Right kidney (tissue), 1 donor: ENCODE results near the gene ZFP3.
"Not testable (repeated sequence)": the region's sequence is repeated elsewhere in the genome, so short reads cannot be mapped to it uniquely, and the experiment has no call there.

Source experiments
- DNase-seq: peaks from one replicate; pipeline ENCODE4 v3.0.0-alpha.2; 2016

The ZFP3 gene

GRCh38 chr17:5077275-5077674, 992 bp upstream of the ZFP3 start:
- not testable (repeated sequence) for DNase-seq

DNA sequence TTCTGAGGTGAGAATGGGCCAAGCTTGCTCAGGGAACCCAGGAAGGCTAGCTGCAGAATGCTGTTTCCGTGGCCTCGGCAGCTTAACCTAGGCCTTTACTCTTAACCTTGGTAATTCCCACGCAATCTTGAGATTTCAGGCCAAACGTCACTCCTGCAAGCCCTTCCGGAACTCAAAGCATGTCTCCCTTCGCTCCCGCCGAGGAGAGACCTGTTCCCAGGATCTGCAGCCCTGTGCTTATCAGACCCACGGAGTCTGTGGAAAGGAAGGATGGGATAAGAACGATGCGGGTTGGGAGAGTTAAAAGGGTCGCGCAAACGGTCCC, 524 bp upstream of the ZFP3 start:
- no peak for DNase-seq

- no peak for DNase-seq
Observed at GRCh38 chr17:5080591-5080990, 2.3 kb downstream of the ZFP3 start.

DNA sequence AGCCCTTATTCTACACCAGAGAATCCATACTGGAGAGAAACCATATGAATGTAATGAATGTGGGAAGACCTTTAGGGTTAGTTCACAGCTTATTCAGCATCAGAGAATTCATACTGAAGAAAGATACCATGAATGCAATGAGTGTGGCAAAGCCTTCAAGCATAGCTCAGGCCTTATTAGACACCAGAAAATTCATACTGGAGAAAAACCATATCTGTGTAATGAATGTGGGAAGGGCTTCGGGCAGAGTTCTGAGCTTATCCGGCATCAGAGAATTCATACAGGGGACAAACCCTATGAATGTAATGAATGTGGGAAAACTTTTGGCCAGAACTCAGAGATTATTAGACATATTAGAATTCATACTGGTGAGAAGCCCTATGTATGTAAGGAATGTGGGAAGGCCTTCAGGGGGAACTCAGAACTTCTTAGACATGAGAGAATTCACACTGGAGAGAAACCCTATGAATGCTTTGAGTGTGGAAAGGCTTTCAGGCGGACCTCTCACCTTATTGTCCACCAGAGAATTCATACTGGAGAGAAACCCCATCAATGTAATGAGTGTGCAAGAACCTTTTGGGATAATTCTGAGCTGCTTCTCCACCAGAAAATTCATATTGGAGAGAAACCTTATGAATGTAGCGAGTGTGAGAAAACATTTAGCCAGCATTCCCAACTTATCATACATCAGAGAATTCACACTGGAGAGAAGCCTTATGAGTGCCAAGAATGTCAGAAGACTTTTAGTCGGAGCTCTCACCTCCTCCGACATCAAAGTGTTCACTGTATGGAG, 14.1 kb downstream of the ZFP3 start:
- DNase-seq: no peak

DNA sequence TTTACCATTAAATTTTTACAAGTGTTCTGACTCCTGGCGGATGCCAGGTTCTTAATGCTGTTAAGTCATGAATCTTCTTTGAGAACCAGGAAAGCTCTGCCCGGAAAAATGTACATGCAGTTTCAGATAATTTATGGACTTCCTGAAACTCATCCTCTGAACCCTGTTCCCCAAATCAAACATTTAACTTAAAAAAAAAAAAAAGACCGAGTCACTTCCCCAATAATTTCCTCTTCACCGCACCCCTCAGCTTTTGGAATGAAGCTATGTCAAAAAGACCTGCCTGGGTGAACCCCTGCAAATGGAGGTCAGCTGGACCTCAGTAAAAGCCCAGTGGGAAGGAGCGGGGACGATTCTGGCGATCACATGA, 18.4 kb downstream of the ZFP3 start:
- no peak for DNase-seq

DNA sequence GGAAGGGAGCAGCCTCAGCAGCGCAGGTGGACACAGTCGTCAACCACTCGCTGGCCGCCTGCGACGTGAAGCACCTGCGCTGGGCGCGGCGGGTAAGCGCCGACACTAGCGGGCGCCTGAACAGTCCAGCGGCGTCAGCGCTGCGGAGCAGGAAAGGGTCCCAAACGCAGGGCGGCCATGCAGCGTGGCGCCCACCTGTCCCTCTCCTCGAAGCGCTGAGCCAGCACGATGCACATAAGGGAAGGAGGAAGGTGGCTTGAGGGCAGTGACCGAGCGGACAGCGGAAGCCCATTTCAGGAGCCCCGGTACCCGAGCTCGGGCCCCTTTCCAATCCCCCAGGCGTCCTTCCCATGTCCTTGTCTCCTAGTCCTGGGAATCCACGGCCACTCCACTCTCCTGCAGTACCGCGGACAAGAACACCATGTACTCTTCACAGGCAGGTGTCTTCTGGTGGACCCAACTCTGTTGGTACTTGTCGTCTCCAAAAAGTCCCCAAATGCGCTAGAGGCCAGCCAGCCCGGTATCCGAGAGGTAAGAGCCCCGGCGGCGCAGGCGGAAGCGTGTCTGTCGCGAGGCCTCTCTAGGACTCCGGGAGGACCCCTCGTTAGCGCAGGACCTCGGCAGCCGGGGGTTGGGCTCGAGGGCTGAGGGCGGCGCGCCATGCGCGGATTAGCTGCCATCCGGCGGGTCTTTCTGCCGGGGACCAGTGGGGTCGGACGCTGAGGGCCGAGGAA, 19.0 kb downstream of the ZFP3 start:
- DNase-seq: peak; percentile 94

DNA sequence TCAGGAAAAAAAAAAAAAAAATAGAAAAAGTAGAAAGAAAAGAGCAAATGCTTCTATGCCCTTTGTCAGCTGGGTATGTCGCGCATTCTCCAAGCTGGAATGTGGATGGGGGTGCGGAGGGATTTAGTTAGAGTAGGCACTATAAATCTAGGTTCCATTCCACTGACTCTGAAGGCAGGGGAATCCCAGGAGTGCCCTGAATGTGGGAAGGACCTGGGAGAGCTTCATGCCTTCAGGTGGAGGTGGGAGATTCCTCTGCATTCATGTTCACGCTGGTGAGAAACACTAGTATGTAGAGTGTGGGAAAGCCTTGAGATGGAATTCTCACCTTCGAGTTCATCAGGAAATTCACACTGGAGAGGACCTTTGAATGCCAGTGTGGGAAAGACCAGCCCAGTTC, 21.0 kb downstream of the ZFP3 start:
- no peak for DNase-seq

DNA sequence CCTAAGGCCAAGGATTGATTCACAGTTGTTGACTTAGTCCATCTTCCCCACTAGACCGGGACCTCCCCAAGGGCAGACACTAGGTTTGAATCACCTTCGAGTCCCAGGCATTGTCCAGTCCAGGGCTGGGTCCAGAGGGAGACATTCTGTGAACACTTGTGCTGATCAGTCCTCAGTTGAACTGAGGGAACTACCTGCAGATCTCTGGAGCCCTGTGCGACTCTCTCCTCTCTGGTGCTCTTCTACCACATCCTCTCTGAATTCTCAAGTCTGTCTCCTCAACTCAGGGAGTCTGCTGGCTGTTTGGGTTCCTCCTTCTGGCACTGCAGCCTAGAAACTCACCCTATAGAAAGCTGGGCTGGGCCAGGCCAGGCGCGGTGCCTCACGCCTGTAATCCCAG, 22.6 kb downstream of the ZFP3 start:
- no peak for DNase-seq

GRCh38 chr17:5110816-5111215, 32.5 kb downstream of the ZFP3 start:
- no peak for DNase-seq

DNA sequence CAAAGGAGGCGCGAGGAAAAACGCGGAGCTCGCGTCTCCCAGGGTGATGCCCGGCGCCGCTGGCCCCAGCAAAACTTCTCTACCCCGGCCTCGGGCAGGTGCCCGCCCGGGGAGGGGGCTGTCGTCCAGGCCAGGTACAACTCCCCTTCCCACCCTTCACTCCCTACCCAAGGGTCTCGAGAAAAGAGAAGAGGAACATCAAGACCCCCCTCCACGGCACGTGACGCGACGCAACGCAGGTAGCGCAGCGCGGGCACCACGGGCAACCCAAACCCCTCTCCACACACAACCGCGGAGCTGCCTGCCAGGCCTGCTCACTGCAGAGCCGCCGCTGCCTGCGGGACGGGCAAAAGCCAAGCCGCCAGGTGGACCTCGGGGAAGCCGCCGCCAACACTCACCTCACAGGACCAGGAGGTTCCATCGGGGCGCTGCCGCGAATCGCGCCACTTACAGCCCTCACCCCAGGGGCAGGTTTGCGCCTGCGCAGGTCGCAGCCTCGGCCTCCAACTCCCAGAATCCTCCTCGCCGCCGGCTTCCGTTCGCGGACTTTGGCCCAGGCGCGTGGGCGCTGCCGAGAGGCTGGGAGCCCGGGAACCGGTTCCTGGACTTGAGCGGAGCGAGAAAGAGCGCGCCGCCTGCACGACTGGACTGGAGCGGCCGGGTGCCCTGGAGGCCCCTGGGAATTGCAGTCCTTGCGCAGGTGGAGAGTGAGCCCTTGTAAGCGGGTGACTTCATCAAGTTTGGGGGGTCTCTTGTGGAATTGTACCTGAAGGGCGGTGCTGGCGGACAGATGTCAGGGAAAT, 33.3 kb downstream of the ZFP3 start, which contains the start of gene ZNF232:
TSS of gene ZNF232 (minus strand) at position 477 of the 803 bp plus-strand sequence. CDS start at position 421, 56 bp downstream.
- DNase-seq: peak; percentile 94

GRCh38 chr17:5115673-5116651, 37.7 kb downstream of the ZFP3 start, which contains the start of gene USP6:
Gene USP6 (plus strand): TSS chr17:5116032. CDS start chr17:5130368, 14,336 bp downstream.
- DNase-seq: peak; percentile 63

DNA sequence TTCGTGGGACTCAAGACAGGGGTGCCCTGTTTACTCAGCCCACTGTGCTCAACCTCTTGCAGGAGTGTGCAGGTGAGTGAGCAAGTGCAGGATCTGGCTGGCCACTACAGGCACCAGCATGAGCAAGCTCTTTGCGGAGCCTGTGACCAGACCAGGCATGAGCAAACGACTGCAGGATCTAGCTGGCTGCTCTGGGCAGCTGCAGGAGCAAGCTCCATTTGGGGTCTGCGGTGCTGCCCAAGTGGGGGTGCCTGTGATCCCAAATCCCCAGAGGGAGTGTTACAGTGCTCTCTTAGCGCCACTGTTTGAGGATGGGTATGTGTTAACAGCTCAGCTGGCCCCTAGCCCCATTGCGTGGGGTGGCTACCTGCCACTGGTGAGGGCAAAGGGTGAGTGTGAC, 40.0 kb downstream of the ZFP3 start:
- no peak for DNase-seq

DNA sequence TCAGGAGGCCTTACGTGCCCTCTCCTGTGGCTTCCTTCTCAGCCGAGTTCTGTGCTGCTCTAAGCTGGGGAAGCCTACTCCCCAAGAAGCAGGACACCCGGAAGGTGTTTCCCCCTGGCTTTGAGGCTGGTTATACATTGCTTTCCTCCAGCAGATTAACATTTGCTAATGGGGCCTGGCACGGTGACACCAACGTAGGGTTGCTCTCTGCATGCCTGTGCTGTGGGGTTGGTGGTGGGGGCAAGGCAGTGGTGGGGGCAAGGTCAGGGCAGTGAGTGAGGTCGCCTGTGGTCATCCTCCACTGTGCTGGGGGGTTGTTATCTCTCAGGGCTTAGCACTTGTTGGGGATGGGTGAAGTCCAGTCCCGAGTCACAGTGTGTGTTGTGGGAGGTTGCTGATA, 41.8 kb downstream of the ZFP3 start:
- no peak for DNase-seq

DNA sequence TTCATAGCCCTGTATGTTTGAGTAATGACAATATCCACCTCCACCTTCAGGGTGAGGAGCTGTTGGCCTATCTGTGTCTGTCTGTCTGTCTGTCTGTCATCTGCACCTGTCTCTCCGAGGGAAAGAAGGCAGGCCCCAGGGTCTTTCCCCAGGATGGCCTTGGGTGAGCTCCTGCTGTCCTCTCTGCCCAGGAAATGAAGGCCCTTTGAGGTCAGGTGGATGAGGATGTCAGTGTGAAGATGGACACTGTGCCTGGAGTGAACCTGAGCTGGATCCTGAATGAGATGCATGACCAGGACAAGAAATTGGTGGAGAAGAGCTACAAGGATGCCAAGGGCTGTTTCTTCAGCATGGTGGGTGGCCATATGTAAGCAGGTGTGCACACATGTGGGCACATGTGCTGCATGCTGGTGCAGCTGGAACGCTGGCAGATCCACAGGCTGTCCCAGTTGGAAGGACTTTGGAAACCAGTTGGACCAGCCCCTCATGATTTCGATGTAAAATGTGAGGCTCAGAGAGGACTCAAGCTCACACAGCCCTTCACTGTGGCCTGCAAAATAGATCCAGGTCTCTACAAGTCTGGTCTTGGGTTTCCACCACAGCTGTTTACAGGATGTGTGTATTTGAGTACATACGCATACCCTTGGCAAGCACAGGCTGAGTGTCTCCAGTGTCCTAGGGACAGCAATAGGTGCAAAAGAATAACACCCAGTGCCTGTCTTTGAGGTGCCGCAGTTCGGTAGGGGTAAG, 42.3 kb downstream of the ZFP3 start:
- DNase-seq: not testable (repeated sequence)

- DNase-seq: no peak
Observed at GRCh38 chr17:5121186-5121841, 43.0 kb downstream of the ZFP3 start.

GRCh38 chr17:5122056-5122455, 43.8 kb downstream of the ZFP3 start:
- DNase-seq: not testable (repeated sequence)

- DNase-seq: peak; percentile 85
Observed at GRCh38 chr17:5122586-5123342, 44.5 kb downstream of the ZFP3 start.

DNA sequence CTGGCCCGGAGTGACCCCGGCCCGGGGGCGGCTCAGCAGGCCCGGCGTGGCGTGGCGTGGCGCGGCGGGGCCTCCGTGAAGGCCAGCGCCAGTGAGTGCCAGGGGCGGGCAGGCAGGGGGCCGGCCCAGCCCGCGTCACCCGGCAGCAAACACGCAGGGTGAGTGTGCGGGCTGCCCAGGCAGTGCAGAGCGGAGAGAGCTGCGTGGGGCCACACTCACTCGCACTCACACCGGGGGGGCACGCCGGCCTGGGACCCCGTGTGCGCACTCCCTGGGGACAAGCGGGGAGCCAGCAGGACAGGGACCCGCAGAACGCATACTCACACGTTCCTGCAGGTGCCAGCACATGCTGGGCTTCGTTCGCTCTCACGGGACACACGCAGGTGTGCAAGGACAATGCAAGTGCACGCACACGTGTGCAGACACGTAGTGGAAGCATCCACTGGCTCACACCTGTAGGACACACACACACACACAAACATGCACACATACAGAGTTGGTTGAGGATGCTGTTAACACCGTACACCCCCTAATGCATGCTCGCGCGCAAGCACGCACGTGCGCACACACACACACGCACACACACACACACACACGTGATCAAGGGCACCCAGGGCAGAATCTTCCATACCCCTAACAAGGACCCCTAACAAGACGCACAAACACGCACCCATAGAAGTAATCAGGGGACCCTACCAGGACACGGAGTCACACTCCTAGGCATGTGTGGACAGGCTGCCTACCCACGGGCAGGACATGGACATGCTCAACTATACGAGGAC, 45.3 kb downstream of the ZFP3 start:
- DNase-seq: peak; percentile 27
